Gastroesophageal sphincter (tissue), 4 donors: ENCODE results near the gene TEKTIP1. TPM values are rescaled to one million over a fixed set of nuclear protein-coding genes. Genes with fewer than 3 reads are reported as not detected.

Source experiments
- ATAC-seq: fragments of 150-250 bp; one replicate; pipeline ENCODE4 v1.9.1; 2016; ENCODE audit warnings: mild to moderate bottlenecking, moderate library complexity
- H3K27ac ChIP-seq, 4 donors: fragments of 200-600 bp; sonication (generic) in 3 of 4; 1 replicate in 3 of 4; 2 replicates in 1 of 4; pipeline ENCODE4 v1.5.1; 2016 to 2019
- H3K27me3 ChIP-seq: fragments of 200-600 bp; sonication (generic); one replicate; pipeline ENCODE4 v1.5.1; 2019
- H3K36me3 ChIP-seq, 2 donors: fragments of 200-600 bp; sonication (generic); one replicate each; pipeline ENCODE4 v1.5.1; 2019; ENCODE audit warnings: control low read depth in 1 of 2
- H3K4me1 ChIP-seq, 3 donors: fragments of 200-600 bp; sonication (generic); 1 replicate in 2 of 3; 2 replicates in 1 of 3; pipeline ENCODE4 v1.5.1; 2016 to 2019; ENCODE audit warnings: control low read depth in 2 of 3
- H3K4me3 ChIP-seq, 2 donors: fragments of 200-600 bp; sonication (generic); one replicate each; pipeline ENCODE4 v1.5.1; 2019; ENCODE audit warnings: mild to moderate bottlenecking in 1 of 2, moderate library complexity in 1 of 2
- H3K9me3 ChIP-seq, 3 donors: fragments of 200-600 bp; sonication (generic); one replicate each; pipeline ENCODE4 v1.5.1; 2017 to 2019; ENCODE audit warnings: control low read depth in 2 of 3
- EP300 ChIP-seq: sonication (generic); formaldehyde crosslinking; IDR thresholded peaks from one replicate; pipeline ENCODE4 v1.6.1; 2017; ENCODE audit warnings: antibody characterized with exemption, mild to moderate bottlenecking
- POLR2A ChIP-seq, 2 donors: fragments of 450-650 bp; IDR thresholded peaks; one replicate each; pipeline ENCODE4 v1.6.1; 2017; ENCODE audit warnings: antibody characterized with exemption in 2 of 2, mild to moderate bottlenecking in 2 of 2, moderate library complexity in 1 of 2
- POLR2AphosphoS5 ChIP-seq: sonication (generic); formaldehyde crosslinking; IDR thresholded peaks from one replicate; pipeline ENCODE4 v1.6.1; 2017; ENCODE audit warnings: antibody characterized with exemption
- WGBS, 2 donors: methylation state at CpG; one replicate each; pipeline ENCODE4 v1.1.5; 2018; ENCODE audit warnings: low coverage in 1 of 2; 5-methylcytosine and 5-hydroxymethylcytosine counted together
- total RNA-seq, 4 donors: library from RNA; depleted of rRNA; stranded (reverse); fragments of >200 nt; gene quantifications; one replicate each; pipeline ENCODE4 v1.1.0, GENCODE V29; 2016
- TF ChIP-seq, protein P1 (sequence below), 4 experiments: fragments of 200-600 bp in 2 of 4; fragments of 450-650 bp in 2 of 4; sonication (generic) in 1 of 4; IDR thresholded peaks; one replicate each; pipeline ENCODE4 v1.5.1; 2017 to 2019; ENCODE audit warnings: antibody characterized with exemption in 4 of 4, mild to moderate bottlenecking in 2 of 4, moderate library complexity in 2 of 4

The TEKTIP1 gene
- total RNA-seq, 4 donors from 2014 or later, result not detected

- ATAC-seq, result no peak
- no peak for TF ChIP-seq EP300
- TF ChIP-seq, protein P1, sequence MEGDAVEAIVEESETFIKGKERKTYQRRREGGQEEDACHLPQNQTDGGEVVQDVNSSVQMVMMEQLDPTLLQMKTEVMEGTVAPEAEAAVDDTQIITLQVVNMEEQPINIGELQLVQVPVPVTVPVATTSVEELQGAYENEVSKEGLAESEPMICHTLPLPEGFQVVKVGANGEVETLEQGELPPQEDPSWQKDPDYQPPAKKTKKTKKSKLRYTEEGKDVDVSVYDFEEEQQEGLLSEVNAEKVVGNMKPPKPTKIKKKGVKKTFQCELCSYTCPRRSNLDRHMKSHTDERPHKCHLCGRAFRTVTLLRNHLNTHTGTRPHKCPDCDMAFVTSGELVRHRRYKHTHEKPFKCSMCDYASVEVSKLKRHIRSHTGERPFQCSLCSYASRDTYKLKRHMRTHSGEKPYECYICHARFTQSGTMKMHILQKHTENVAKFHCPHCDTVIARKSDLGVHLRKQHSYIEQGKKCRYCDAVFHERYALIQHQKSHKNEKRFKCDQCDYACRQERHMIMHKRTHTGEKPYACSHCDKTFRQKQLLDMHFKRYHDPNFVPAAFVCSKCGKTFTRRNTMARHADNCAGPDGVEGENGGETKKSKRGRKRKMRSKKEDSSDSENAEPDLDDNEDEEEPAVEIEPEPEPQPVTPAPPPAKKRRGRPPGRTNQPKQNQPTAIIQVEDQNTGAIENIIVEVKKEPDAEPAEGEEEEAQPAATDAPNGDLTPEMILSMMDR (IDR thresholded peaks at IDR 0.05), result no peak
- TF ChIP-seq POLR2A (IDR thresholded peaks at IDR 0.05), result no peak
- no peak for TF ChIP-seq POLR2AphosphoS5
- H3K4me1 ChIP-seq, result peaks cover 0 to 41% (median 0%) of the 10 kb centered on the region in 3 donors
- WGBS, 2 donors, result 72 to 90% methylated on average over 3 to 4 of the region's 37 CpGs
- H3K4me3 ChIP-seq, result no peak overlapping the region
- no peaks in the 10 kb centered on the region for H3K9me3 ChIP-seq
- no peaks in the 10 kb centered on the region for H3K27me3 ChIP-seq
- peaks cover 0 to 60% of the 10 kb centered on the region in 2 donors for H3K36me3 ChIP-seq
- no peak overlapping the region for H3K27ac ChIP-seq
Measured at GRCh38 chr19:3520166-3521103, 18.5 kb upstream of the TEKTIP1 start.

DNA sequence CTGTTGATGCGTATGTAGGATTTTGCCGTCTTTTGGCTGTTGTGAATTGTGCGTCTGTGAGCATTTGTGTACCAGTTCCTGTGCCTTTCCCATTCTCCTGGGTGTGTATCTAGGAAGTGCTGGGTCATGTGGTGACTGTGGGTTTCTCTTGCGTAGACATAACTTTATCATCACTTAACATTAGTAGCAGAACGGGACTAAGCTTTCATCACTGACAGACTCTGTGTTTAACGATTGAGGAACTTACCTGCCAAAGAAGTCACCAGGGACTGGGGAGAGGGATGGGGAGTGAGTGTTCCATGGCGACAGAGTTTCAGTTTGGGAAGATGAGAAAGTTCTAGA lies 17.9 kb upstream of the TEKTIP1 start:
- H3K9me3 ChIP-seq, result no peaks in the 10 kb centered on the region
- no peaks in the 10 kb centered on the region for H3K27me3 ChIP-seq
- H3K4me3 ChIP-seq, result no peak overlapping the region
- H3K36me3 ChIP-seq, result peaks cover 0 to 66% of the 10 kb centered on the region in 2 donors
- TF ChIP-seq POLR2AphosphoS5 (no peak), POLR2A (IDR thresholded peaks at IDR 0.05) (no peak), EP300 (no peak)
- TF ChIP-seq, protein P1 (IDR thresholded peaks at IDR 0.05), result no peak
- no peak overlapping the region for H3K27ac ChIP-seq
- peaks cover 0 to 36% (median 0%) of the 10 kb centered on the region in 3 donors for H3K4me1 ChIP-seq
- WGBS, 2 donors, result 88% methylated on average over 4 of the region's 7 CpGs; no CpG with 5 or more reads in 1 of the 2 donors
- ATAC-seq, result no peak

DNA sequence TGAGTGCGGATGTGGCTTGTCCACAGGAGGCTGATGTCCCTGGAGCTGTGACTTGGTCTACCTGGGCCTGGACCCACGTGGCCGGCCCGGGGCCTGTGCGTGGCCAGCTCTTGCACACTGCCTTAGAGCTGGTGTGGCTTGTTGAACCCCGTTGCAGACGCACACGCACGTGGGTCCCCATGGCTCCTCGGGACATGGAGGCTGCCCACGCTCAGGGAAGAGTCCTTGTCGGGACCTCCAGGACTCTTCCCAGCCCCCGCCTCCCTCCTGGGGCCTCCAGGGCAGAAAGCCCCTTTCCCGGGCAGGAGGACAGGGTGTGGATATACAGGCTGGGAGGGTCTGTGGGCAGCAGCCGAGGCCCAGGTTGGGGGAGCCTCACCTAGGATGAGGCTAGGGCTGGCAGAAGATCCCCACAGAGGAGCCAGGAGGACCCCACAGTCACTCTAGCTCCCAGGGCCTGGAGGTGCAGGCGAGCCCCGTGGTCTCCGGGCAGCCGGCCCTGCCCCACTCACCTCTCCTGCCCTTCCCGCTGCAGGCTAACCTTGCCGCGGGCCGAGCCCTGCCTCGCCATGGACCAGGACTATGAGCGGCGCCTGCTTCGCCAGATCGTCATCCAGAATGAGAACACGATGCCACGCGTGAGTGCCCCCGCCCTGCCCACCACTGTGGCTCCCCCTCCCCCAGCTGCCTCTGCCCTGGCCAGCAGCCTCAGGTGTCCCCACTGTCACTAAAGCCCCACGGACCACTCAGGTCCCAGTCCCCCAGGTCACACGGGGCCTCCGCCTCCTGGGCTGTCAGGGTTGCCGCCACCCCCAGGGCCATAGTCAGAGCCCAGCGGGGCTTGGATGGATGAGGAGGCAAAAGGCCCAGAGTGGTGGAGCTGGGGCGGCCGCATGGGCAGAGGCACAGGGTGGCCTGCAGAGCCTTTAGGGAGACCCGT lies 16.3 kb upstream of the TEKTIP1 start:
- WGBS, 2 donors, result 100% methylated on average over 1 of the region's 40 CpGs; no CpG with 5 or more reads in 1 of the 2 donors
- H3K27me3 ChIP-seq, result no peaks in the 10 kb centered on the region
- TF ChIP-seq POLR2A (IDR thresholded peaks at IDR 0.05) (no peak), POLR2AphosphoS5 (no peak), EP300 (no peak)
- TF ChIP-seq, protein P1 (IDR thresholded peaks at IDR 0.05), result no peak

GRCh38 chr19:3523361-3524077 lies 15.5 kb upstream of the TEKTIP1 start:
- Histone ChIP-seq H3K4me1 (peaks cover 0 to 13% (median 0%) of the 10 kb centered on the region in 3 donors), H3K9me3 (no peaks in the 10 kb centered on the region), H3K27me3 (no peaks in the 10 kb centered on the region), H3K36me3 (peaks cover 0 to 90% of the 10 kb centered on the region in 2 donors), H3K27ac (no peak overlapping the region), H3K4me3 (no peak overlapping the region)
- ATAC-seq, result no peak
- TF ChIP-seq, protein P1 (IDR thresholded peaks at IDR 0.05), result no peak
- TF ChIP-seq POLR2A (IDR thresholded peaks at IDR 0.05) (no peak), POLR2AphosphoS5 (no peak), EP300 (no peak)
- WGBS, 2 donors, result no CpG with 5 or more reads among the region's 21 CpGs

More for the DNA sequence above, 16.3 kb upstream of the TEKTIP1 start:
- Histone ChIP-seq H3K9me3 (no peaks in the 10 kb centered on the region), H3K27ac (no peak overlapping the region), H3K36me3 (peaks cover 0 to 82% of the 10 kb centered on the region in 2 donors), H3K4me1 (peaks cover 0 to 21% (median 0%) of the 10 kb centered on the region in 3 donors), H3K4me3 (no peak overlapping the region)
- no peak for ATAC-seq
